HG03469 (cell line): ENCODE data around the gene CD81.

Source experiments
- ATAC-seq: cut with Tn5 transposase; IDR thresholded peaks from one replicate; pipeline ENCODE4 v1.9.1; 2021; ENCODE audit warnings: mild to moderate bottlenecking, moderate library complexity, moderate number of reproducible peaks; ENCODE audit not compliant: unreplicated experiment

Gene CD81

DNA sequence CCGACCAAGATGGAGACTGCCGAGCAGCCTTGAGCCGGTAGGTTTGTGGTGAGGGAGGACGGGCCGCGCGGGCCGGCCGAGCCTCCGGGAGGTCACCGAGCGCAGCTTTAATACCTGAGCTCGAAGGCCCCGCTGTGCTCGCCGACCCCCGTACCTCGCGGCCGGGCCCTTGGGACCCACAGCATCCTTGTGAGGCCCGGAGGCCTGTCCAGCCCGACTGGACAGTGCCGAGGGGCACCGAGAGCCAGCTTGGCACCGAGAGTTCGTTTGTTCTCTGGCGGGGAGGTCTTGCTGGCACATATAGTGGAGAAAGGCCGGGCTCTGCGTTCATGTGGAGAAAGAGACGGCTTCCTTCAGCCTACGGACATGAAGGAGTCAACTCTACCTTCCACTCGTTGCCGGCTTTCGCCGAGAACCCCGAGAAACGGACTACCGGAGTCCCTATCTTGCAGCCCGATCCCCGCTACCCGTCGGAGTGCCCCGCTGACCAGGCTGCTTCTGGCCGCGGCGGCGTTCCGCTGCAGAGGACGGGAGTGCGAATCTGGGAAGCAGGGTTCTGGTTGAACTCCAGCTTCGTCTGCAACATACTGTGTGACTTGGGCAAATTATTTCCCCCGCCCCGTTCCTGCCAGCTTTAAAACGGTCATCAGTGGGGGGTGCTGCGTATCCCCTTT lies 23.8 kb downstream of the CD81 start:
- no peak for ATAC-seq

DNA sequence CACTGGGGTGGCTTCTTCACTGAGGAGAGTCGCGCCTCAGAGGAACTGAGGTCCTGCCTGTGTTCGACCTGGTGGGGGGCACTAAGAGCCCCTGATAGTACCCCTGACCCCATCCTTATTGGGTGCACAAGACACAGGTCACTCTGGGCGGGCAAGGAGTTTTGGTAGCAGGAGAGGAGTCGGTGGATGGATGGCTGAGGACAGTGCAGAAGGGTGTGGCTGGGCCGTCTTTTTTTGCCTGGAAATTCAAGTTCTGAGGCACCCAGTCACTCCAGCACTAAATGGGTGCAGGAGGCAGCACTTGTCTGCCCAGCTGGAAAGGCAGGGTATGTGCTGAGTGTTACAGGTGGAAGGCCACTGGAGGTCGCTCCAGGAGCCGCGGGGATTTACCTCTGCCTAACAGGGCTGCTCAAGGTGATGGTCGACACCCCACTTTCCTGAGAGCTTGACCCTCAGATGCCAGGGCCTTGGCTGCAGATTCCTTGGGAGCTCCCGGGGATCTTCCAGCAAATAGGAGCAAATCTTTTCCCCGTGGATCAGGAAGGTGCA lies 24.4 kb downstream of the CD81 start:
- ATAC-seq: no peak

DNA sequence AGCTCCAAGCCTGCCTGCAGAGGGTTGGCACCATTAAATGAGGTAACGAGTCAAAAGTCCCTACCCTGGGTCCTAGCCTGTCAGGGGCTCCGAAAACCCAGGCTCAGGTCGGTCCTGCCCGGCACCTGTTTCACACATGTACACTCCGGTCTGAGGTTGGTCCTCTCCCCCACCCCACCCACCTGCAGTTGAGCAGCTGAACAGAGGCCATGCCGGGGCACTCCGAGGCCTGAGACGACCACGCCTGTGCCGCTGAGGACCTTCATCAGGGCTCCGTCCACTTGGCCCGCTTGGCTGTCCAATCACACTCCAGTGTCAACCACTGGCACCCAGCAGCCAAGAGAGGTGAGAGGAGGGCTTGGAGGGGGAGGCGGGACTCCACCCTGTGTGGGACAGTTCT lies 25.0 kb downstream of the CD81 start:
- ATAC-seq: no peak

DNA sequence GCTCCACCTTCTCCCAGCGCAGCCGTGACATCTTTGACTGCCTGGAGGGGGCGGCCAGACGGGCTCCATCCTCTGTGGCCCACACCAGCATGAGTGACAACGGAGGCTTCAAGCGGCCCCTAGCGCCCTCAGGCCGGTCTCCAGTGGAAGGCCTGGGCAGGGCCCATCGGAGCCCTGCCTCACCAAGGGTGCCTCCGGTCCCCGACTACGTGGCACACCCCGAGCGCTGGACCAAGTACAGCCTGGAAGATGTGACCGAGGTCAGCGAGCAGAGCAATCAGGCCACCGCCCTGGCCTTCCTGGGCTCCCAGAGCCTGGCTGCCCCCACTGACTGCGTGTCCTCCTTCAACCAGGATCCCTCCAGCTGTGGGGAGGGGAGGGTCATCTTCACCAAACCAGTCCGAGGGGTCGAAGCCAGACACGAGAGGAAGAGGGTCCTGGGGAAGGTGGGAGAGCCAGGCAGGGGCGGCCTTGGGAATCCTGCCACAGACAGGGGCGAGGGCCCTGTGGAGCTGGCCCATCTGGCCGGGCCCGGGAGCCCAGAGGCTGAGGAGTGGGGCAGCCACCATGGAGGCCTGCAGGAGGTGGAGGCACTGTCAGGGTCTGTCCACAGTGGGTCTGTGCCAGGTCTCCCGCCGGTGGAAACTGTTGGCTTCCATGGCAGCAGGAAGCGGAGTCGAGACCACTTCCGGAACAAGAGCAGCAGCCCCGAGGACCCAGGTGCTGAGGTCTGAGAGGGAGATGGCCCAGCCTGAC lies 26.0 kb downstream of the CD81 start:
- no peak for ATAC-seq

DNA sequence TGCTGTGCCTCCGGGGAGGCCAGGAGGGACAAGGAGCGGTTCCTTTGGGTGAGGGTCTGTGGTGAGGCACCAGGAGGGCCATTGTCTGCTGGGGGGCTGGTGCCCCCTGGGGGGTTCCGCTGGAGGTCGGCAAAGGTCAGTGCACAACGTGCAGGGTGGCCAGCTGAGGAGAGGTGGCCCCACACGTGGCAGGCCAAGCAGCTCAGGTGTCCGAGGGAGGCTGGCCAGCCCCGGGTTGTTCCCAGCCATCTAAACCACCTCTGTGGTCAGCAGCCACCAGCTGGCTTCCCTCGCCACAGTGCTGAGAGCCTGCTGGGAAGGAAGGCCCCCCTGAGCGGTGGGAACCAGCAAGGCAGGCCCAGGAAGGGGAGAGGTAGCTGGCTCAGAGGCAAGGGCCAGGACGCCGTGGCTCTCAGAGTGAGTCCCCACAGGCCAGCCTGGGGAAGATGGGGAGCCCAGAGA lies 27.7 kb downstream of the CD81 start:
- ATAC-seq: no peak

DNA sequence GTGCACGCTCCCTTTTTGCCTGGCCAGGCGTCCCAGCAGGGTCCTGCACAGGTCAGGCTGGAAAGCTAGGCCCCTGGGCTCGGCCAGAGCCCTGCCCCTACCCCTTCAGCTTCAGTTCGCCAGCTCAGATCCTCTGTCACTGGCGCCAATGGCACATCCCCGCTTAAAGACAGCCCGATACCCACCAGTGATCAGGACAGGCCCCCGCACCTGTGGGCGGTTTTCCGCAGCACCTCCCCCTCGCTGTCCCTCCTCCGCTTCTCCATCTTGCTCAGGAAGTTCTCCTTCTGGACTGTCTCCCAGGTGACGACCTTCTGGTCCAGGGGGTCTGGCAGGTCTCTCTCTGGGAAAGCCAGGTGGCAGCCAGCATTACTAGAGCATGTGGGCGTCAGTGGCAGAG lies 29.3 kb downstream of the CD81 start:
- ATAC-seq: no peak

DNA sequence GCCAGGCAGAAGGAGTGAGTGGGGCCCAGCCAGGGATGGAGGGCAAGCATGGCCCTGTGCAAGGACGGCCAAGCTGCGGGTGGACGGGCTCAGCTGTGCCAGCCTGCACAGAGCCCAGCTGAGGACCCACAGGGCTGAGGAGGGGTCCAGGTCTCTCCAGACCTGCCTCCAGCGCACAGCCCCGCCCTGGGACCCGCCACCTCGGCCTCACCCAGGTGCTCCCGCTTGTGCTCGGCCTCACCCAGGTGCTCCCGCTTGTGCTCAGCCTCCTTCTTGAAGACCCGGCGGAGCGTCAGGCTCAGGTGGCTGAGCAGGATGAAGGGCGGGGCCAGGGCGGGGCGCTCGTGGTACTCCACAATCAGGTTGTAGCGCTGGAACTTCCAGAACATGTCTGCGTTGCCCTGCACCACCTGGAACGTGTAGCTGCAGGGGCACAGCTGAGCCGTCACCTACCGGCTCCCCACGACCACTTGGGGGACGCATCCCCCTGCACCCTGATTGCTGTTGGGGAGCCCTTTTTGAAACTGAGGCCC lies 29.8 kb downstream of the CD81 start:
- no peak for ATAC-seq

DNA sequence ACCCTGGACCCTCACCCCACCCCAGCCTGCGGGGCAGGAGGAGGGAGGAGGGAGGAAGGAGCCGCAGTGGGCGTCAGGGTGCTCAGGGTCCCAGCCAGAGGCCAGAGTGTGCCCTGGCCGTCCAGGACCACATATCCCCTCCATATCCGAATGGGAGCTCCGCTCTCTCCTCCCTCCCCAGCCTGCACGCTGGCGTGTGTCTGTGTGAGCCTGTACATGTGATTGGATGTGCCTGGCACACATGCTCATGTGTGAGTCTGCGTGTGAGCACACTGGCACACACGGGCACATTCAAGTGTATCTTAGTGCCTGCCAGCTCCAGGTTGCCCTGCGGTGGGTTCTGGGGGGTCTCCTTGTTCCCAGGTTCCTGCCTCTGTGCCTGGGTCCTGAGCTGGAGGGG lies 31.6 kb downstream of the CD81 start:
- ATAC-seq: no peak

DNA sequence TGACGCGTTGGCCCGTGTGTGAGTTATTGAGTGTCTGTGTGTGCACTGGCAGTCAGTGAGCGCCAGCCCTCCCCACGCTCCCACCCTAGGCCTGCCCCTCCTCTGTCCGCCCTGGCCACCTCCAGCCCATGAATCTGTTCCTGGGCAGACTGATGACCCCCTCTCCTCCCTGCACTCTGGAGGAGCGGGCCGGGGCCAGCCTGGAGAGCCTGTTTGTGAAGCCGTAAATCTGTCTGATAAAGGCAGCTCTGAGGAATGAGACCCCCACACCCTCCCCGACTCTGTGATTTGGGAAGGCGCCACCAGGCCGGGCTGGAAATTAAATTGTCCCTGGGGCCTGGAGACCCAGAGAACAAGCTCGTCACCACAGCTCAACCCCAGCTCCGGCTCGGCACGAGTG lies 32.0 kb downstream of the CD81 start:
- ATAC-seq: no peak

DNA sequence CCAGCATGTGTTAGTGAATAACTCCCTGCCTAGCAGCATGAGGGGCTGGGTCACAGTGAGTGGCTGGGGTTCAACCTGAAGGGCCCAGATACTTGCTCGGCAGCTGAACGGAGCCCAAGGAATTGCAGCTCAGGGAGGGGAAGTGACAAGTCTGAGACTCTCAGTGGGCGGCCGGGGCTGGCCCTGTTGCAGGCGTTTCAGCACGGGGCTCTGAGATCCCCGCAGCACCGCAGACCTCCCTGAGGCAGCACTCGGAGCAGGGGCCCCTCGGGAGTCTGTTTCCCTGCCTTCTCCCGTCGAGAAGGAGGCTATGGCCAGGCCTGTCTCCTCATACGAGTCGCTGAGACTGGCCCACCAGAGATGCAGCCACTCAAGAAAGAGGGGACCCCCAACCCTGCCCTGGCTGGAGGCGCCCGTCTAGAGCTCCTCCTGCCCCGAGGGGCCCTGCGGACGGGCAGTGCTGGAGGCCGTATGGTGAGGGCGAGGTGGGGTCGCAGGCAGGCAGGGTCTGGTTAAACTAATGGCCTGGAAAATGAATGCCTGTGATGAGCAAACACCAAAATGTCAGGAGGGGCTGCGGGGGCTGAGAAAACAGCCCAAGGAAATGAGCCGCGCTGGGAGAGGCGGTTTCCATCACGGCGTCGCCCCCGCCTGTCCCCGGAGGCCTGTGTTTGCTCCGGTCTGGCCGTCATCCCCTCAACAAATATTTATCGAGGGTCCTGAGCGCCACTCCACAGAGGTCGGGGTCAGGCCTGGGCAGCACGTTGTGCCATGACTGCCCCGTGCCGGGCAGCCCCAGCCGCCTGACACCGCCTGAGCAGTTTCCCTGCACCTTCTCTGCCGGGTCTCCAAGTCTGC lies 32.7 kb downstream of the CD81 start:
- ATAC-seq: no peak

DNA sequence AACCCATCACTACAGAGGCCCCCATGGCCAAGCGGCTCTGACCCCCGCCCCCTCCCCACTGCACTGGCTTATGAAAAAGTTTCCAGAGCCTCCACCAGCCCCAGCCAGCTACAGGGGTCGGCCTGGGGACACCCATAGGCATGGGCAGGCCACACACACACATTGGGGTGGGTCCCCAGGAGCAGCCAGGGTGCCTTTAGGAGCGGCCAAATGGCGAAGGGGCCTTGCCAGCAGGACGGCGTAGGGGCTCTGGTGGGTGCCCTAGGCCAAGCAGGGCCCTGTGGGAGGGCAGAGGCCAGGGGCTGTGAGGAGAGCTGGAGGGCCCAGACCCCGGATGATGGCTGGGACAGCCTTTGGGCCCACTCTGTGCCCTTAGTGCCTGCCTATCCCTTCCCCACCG lies 33.5 kb downstream of the CD81 start:
- no peak for ATAC-seq

DNA sequence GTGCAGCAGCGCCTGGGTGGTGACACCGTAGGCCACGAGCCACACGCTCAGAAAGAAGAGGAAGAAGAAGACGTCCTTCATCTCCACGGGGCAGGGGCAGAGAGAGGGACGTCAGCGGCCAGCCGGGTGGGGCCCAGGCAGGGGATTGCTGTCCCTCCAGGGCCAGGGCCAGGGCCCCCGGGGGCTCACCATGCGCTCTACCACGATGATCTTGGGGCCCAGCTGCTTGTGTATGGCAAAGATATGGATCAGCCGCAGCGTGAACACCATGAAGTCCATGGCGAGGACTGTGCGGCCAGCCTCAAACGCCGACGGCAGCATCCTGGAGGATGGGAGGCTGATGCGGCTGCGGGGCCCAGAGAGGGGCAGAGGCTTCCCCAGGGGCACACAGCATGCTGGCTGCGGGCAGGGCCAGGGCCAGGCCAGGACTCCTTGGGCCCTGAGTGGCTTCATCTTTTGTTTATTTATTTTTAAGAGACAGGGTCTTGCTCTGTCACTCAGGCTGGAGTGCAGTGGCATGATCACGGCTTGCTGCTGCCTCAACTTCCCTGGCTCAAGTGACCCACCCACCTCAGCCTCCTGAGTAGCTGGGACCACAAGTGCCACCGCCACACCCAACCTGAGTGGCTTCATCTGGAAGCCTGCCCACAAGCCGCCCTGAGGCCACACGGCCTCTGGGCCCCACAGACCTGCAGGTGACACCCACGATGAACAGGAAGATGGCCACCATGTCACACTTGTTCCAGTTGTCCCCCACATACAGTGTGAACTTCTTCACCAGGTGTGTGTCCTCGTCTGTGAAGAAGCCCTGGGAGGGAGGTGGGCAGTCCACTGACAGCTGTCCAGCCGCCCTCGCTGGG lies 34.6 kb downstream of the CD81 start:
- no peak for ATAC-seq

DNA sequence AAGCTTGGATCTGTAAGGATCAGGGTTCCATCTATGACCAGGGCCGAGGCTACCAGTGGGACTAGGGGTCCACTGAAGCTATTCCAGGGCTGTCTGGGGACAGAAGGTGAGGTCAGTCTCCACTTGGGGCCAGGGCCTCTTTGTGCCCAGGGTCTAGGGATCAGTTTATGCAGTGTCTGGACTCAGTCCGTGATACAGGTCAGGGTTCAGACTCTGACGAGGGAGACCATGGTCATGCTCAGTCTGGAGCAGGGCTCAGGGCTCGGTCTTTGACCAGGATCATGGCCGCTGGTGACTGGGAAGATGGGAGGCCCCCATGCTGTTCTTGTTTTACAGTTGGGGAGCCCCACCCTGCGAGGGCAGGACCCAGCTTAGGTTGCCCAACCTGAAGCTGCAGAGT lies 35.2 kb downstream of the CD81 start:
- ATAC-seq: no peak

DNA sequence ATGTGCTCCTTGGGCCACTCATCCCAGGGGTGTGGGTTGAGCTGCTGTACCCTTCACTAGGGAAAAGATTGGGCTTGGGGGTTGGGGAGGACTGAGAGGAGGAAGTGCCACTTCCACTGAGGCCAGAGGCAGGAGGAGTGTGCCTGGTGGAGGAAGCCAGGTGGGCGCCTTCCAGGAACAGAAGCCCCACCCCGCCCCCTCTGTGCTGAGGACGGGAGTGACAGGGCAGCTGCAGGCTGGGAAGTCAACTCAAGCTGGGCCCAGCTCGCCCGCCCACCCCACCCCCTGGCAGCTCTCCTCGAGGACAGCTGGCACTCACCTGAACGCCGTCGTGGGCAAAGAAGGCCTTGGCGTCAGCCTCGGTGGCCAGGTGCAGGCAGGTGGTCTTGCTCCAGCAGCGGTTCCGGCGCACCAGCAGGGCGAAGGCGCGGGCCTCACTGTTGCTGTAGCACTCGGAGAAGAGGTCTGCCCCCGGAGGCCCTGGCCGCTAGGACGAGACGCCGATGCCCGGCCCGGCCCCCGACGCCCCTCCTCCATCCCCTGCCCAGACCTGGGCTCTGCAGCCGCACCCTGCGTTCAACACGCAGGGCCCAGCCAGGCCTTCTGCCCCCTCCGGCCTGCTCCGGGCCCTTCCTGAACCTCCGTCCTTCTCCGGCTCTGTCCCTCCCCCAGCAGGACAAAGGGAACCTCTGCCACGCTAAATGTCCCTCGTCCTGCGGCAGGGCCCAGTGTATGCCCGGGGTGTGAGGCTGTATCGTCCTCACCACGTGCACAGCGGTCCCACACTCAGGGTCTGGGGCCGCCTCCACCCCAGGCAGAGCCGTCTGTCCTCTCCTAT lies 36.9 kb downstream of the CD81 start:
- ATAC-seq: no peak

DNA sequence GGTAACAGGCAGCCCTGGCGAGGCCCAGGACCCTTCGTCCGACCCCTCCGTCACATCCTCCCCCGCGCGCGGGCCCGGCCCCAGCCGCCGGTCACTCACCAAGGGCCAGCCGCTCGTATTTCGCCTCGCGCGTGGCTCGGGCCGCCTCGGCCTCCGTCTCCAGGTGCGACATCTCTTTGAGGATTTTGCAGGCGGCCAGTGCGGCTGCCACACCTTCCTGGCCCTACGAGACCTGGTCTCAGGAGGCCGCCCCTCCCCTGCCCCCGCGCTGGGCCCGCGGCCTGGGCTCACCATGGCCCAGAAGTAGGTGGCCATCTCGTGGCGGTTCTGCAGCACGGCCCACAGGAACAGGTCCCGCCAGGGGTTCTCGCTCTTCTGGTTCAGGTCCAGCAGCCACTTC lies 37.5 kb downstream of the CD81 start:
- no peak for ATAC-seq

DNA sequence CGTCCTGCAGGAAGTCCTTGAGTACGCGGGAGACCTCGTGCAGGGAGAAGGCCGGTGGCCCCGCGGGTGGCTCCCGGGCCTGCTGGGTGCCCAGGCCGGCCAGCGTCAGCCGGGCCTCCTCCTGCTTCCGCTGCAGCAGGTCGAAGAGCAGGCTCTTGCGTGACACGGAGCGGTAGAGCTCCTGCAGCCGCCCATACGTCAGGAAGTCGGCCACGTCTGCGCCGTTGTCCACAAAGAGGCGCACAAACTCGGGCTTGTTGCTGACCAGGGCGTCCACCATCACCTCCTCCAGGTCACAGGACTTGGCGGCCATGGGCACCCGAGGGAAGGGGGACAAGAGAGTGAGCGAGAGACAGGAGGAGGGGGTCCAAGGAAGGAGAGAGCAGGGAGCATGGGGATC lies 38.1 kb downstream of the CD81 start:
- ATAC-seq: no peak

DNA sequence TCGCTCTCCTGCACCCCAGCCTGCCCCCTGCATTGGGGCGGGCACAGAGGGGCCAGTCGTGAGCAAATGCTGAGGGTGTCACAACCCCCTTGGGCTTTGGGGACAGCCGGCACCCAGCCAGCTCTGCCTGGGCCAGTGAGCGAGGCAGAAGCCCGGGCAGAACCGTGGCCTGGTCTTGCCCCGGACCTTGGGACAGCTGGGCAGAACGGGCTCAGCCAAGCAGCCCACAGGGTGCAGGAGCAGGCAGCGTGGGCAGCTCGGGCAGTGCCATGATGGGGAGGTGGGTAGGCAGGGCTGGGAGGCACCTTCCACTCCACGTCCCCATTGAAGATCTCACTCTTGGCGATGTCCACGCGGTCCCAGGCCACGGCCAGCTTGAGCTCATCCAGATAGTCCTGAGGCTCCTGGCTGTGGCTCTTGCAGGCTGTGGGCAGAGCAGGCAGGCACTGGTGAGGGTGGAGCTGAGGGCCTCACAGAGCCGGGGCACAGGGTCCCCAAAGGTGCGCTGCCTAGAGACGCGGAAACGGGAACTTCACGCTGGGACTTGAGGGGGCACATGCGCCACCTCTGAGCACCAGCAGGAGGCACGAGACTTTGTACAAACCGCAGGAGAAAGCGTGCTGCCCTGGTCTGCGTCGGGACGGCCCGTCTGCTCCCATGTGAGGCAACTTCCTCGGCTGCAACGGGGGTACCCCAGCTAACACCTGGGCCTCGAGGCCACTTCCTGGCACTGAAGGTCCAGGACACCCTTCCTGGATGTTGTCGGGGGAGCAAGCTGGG lies 38.7 kb downstream of the CD81 start:
- ATAC-seq: no peak

DNA sequence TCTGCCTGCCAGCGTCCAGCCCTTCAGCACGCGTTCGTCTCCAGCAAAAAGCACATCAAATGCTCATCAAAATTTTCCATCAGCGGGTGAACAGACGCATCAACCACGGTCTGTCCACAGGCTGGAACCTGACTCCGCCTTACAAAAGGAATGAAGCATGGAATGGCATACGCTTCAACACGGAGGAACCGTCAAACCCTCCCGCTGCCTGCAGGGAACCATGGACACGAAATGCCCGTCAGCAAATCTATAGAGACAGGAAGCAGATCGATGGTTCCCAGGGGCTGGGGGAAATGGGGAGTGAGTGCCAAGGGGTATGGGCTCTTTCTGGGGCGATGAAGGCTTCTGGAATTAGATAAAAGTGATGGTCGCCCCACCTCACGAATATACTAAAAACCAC lies 39.7 kb downstream of the CD81 start:
- ATAC-seq: no peak
